Activated T-cell treated with anti-CD3 and anti-CD28 coated beads for 1 hour (primary cell): ENCODE data around the gene ACAP3.
A peak's percentile ranks its signal among the peaks of the same experiment; 100 is the strongest.

ENCODE experiments used
- DNase-seq: peaks from one replicate; pipeline ENCODE4 v3.0.0-alpha.2; 2020; ENCODE audit warnings: low read depth

ACAP3 gene

GRCh38 chr1:1314237-1314586 is 6.5 kb upstream of the ACAP3 start:
- no peak for DNase-seq

- DNase-seq: no peak
Measured at GRCh38 chr1:1313500-1314236, 5.9 kb upstream of the ACAP3 start.

DNA sequence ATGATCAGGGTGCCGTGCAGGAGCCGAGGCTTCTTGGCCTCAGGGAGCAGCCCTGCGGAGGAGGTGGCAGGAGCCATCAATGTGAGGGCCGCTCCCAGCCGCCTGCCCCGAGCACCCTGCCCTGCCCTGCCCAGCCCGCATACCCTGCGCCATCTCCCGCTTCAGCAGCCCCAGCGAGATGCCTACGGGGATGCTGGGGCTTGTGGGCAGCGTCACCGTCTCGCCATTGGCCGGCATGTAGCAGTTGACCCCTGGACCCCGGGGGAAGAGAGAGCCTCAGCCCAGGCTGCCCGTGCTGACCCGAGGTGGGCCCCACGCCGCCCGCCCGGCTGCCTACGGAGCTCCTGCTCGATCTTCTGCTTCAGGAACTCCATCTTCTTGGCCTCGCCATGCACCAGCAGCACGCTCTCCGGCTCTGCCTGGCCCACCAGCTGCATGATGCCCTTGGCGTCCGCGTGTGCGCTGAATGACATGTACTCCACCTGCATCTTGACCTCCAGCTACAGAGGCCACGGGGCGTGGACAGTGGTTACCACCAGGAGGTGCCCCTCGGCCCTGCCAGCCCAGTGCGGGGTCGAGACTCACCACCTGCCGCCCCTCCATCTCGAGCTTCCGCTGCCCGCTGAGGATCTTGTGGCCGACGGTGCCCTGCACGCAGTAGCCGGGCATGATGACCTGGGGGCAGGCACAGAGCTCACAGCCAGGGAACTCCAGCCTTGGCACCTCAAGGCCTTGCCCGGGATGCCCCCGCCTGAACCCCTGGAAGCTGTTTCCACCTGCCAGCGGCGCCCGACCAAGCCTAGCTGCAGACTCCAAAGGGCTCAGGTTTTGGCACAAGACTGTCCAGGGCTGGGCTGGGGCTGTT is 5.0 kb upstream of the ACAP3 start:
- DNase-seq: no peak

DNA sequence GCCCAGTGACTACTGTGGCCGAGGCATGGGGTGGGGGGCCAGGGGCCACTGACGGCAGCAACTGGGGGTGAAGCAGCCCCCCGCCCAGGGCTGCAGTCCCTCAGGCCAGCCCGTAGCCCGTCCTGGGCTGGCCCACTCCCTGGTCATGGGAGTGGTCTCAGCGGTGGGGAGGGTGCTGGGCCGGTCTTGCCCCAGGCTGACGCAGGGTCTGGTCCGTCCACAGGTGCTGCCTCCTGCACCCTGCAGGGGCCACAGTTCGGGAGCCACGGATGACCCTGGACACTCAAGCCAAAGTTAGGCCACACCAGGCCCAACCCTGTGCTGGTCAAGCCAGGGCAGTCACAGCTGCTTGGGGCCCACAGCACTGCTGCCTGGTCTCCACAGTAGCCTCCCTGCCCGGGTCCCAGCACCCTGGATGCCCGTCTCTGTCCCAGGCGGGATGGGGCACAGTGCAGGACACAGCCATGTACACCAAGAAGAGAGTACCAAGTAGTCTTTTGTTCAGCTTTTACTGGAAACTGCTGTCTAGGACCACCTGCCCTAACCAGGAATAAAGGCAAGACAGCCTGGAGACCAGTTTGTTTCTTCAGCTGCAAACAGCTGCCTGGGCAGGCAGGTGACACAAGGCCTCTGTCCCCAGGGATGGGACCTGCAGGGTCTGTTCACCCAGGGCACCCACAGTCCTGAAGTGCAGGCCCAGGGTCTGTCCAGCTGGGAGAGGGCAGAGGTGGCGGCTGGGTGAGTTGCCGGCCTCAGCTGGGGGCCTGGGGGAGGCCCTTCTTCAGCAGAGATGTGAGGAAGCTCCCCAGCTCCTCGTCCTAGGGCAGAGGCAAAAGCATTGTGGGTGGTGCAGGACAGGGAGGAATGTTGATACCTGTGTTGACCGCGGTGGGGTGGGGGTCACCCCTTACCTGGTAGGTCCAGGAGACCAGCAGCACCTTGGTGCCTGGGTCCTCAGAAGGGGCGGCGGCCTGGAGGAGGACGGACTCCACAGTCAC is 3.7 kb upstream of the ACAP3 start:
- no peak for DNase-seq

DNA sequence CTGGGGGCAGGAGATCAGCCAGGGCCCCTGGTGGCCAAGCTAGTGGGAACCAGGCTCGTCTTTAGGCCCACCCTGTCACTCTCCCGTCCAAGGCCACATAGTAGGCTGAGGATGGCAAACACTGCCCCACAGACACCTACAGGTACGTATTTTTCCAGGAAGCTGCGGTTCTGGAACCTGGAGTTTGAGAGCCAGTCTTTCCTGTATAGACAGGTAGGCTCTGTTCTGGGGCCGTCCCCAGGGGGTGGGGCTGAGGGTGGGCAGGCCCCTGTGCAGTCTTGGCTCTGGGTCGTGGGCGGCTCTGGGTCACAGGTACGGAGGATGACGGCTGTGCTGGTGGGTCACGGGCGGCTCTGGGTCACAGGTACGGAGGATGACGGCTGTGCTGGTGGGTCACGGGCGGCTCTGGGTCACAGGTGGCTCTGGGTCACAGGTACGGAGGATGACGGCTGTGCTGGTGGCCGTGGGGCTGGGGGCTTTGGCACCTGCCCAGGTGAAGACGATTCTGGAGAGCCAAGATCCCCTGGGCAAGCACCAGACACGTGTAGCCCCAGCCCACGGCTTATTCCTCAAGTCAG is 2.8 kb upstream of the ACAP3 start:
- no peak for DNase-seq

- DNase-seq: no peak
Measured at GRCh38 chr1:1310109-1310385, 2.3 kb upstream of the ACAP3 start.

GRCh38 chr1:1309251-1310108 is 1.8 kb upstream of the ACAP3 start:
- no peak for DNase-seq

GRCh38 chr1:1308756-1309250 is 1.1 kb upstream of the ACAP3 start:
- DNase-seq: no peak

GRCh38 chr1:1307261-1307922 is 338 bp downstream of the ACAP3 start:
- no peak for DNase-seq

DNA sequence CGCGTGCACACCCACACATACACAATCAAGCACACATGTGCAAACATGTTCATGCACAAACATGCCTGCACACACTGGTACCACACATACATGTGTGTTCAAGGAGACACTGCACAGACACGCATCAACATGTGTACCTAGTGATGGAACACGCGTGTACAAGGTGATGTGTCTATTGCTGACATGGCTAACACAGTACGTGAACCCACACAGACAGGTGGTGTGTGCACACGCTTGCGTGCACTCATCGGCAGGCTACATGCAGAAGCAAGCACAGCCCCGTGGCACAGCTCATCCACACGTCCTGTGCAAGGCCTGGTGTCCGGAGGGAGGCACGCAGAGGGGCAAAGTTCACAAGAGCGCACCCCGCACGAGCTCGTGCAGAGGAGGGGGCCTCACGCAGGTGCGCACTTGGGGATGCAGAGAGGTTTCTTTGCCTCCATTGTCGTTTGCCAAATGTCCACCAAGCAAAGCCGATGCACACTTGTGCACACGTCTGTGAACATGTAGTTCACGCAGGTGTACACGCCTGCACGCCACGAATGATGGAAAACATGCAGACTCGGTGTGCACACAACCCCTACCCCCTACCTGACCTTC is 969 bp downstream of the ACAP3 start:
- DNase-seq: no peak

- DNase-seq: no peak
Measured at GRCh38 chr1:1306070-1306660, 1.6 kb downstream of the ACAP3 start.

DNA sequence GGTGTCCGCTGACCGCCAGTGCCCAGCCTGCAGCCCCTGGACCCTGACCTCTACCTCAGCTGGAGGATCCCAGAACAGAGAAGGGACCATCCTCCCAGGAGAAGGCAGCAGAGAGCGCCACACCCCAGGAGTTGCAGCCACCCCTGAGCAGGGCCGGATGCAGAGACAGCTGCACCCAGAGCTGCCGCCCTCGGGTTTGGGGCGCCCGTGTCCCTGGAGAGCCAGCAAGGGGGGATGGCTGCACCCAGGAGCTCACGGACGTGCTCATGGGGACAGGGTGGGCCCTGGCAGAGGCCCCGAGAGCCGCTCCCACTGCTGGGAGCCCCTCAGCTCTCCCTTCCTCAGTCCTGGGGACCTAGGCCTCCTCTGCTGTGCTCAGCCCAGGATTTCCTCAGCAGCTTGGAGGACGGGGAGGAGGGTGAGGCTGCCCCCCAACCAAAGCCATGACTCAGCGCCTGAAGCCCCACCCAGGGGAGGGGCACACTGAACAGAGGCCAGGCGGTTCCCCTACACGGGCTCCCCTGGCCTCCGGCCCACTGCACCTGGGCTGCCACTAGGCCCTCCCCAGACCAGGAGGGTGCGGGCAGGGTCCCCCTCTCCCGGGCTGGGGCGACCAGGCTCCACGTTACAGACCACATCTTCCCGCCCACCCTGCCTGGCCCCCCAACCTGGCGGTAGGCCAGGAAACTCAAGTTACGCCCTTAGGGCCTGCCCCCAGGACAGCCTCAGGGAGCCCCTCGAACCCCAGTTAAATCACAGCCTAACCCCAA is 2.2 kb downstream of the ACAP3 start:
- DNase-seq: peak; percentile 67

DNA sequence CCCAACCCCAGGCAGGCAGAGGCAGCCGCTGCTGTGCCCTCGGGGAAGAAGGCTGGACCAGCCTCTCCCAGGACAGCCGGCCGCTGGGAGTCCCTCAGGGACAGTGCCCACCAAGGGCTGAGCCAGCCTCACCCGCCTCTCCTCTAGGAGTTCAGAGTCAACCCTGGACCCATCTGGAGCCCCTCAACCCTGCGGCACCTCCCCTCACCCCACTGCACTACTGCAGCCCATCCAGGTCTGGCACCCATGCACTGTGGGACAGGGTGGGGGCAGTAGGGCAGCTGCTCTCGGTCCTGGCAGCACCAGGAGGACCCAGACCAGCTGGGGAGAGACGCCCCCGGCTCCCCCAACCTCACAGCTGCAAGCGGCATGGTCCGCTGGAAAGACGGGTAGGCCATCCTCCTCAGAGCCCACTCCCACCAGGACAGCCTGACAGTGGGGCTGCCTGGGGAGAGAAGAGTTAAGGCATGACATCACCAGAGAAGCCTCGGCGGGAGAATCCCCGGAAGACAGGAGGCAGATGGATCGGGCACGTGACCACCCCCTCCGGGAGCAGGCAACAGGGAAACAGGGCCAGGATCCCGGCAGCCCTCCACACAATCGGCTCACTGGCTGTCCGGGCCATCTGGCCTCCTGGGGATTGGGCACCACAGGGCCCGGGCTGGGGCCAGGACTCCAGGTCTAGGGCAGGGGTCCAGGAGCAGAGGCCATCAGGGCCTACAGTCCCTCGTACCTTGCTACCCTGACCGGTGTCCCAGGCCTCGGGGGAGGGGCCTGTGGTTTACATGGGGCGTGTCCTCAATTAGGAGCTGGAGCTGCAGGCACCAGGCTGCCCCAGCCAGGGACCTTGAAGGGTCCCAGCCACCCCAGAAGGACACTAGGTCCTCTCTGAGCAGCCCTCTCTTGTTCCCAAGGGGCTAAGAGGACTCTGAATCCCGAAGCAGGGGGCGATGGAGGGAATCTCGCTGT is 3.1 kb downstream of the ACAP3 start:
- DNase-seq: no peak

DNA sequence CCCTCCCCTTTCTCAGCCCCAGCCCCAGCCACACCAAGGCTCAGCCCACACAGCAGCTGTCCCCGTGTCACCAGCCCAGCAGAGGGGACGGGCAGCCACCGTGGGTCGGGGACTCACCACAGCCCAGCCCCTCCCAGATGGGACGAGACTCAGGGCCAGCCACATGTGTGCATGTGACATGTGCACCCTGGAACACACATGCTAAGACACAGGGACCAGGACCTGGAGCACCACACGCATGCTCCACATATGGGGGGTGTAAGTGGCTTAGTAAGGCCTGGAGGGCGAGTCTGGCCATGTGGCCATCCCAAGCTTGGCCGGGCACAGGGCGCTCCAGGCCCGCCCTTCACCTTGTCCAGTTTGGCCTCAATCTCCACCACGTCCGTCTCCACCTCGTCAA is 4.0 kb downstream of the ACAP3 start:
- DNase-seq: no peak

GRCh38 chr1:1302951-1303509 is 4.7 kb downstream of the ACAP3 start:
- DNase-seq: no peak

DNA sequence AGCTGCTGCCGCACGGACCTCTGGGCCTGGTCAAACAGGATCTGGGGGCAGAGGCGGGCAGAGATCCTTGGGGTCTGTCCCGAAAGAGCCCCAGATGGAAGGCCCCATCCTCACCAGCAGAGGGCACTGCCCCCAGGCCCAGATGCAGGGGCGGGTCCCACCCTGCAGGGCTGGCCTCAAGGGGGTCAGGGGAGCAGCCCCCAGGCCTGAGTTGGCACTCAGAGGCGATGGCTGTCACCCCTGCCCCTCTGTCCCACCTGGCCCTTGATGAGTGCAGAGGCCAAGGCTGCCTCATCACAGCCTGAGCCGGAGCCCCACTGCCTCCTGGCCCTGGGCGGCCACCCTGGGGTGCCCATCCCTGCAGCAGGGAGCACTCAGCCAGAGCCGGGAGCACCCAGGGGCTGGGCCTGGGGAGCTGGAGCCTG is 5.7 kb downstream of the ACAP3 start:
- DNase-seq: no peak

- no peak for DNase-seq
Measured at GRCh38 chr1:1300352-1300739, 7.4 kb downstream of the ACAP3 start.
